Measurements from ENCODE around the gene FXYD2. TPM values are rescaled to one million over a fixed set of nuclear protein-coding genes. Genes with fewer than 3 reads are reported as not detected.
A peak's percentile ranks its signal among the peaks of the same experiment; 100 is the strongest.
"Not testable (repeated sequence)": the region's sequence is repeated elsewhere in the genome, so short reads cannot be mapped to it uniquely, and the experiment has no call there.

Gene FXYD2
- not detected in 2 replicates for total RNA-seq (2014; rRNA removed; shearing (Covaris generic))

- in situ Hi-C loops (cut with HindIII; ENCODE audit: low sequenced_read_pairs): no loop called here
- DNase-seq (ENCODE audit: low spot score): peak; percentile 59
These were observed at the start of gene FXYD2 for GRCh38 chr11:117824571-117825537. Gene FXYD2, minus strand, starts transcription at chr11:117824744. Its CDS starts 66 bp downstream, at chr11:117824678.

- DNase-seq (ENCODE audit: low spot score): no peak
- in situ Hi-C loops (cut with HindIII; ENCODE audit: low sequenced_read_pairs): no loop called here
These were observed 49.2 kb upstream of the FXYD2 start for GRCh38 chr11:117873828-117874125.

DNA sequence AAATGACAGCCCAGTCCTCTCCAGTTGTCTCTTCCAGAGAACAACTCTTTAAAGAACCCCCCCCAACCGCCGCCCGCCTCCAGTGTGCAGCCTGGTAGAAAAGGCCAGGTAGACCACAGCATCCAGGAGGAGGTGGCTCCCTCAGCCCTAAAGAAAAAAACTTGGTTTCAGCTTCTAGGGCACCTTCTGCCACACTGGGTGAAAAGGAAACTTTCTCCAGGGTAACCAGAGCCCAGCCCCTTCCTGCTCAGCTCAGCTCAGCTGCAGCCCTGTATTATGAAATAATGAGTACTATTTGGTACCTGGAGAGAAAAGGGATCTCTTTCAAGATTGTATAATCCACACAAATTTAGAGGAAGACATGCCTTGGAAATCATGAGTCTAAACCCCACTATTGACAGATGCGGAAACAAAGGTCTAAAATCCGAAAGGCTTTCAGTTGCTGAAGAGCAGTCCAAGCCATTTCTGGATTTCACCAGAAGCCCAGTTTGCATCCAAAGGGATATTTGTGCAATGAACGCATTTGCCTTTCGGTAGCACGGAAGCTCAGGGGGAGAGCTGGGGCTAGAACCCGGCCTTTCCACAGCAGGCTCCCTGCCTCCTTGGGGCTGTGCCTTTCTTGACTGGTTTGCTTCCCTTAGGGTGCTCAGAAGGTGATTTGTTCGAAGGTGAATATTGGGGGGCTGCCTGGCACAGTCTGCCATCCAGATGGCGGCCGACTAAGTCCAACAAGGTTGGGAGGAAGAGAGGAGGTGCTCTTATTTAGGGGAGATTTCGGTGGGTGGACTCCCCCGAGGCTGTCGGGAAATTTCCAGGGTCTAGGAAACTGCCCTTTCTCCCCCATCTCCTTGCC, 48.7 kb upstream of the FXYD2 start:
- in situ Hi-C loops (cut with HindIII; ENCODE audit: low sequenced_read_pairs): no loop called here
- no peak for DNase-seq (ENCODE audit: low spot score)

GRCh38 chr11:117872420-117872961, 47.9 kb upstream of the FXYD2 start:
- in situ Hi-C loops (cut with HindIII; ENCODE audit: low sequenced_read_pairs): no loop called here
- peak; percentile 51 for DNase-seq (ENCODE audit: low spot score)

DNA sequence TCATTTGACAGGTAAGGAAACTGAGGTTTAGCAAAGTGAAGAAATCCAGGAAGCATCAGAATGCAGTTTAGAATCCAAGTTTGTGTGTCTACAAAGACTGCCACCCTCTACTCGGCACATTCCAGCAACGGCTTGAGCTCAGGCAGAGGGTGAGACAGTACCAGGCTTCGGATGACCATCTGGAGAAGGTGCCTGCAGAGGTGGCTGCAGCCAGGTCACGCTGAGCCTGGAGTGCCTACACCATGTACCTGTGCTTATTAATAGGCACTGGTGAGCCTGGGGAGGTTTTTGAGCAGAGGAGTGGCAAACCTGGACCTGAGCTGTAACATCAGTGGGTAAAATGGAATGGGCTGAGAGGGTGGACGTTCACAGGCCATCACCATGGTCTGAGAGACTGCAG, 47.2 kb upstream of the FXYD2 start:
- in situ Hi-C loops (cut with HindIII; ENCODE audit: low sequenced_read_pairs): no loop called here
- DNase-seq (ENCODE audit: low spot score): peak; percentile 58

- peak; percentile 66 for DNase-seq (ENCODE audit: low spot score)
- in situ Hi-C loops (cut with HindIII; ENCODE audit: low sequenced_read_pairs): no loop called here
These were observed 46.6 kb upstream of the FXYD2 start for GRCh38 chr11:117871160-117871559.

GRCh38 chr11:117870103-117870952, 45.8 kb upstream of the FXYD2 start:
- in situ Hi-C loops (cut with HindIII; ENCODE audit: low sequenced_read_pairs): no loop called here
- DNase-seq (ENCODE audit: low spot score): peak; percentile 62

DNA sequence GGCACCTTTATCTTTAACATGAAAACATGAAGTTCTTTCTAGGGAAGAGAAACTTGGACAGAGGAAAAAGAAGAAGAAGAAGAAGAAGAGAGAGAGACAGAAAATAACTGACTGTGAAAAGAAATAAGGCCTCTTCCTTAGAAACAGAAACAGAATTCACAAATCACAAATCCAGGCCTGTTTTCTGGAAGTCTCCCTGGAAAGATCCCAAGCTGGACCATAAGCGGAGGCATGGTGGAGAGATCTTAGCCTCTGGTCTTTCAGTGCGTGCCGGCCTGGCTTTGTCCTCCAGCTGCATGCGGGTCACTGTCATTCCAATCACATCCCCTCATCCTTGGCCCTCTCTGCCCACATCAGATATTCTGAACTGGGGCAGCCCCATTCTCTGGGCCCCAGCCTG, 45.1 kb upstream of the FXYD2 start:
- in situ Hi-C loops (cut with HindIII; ENCODE audit: low sequenced_read_pairs): no loop called here

DNA sequence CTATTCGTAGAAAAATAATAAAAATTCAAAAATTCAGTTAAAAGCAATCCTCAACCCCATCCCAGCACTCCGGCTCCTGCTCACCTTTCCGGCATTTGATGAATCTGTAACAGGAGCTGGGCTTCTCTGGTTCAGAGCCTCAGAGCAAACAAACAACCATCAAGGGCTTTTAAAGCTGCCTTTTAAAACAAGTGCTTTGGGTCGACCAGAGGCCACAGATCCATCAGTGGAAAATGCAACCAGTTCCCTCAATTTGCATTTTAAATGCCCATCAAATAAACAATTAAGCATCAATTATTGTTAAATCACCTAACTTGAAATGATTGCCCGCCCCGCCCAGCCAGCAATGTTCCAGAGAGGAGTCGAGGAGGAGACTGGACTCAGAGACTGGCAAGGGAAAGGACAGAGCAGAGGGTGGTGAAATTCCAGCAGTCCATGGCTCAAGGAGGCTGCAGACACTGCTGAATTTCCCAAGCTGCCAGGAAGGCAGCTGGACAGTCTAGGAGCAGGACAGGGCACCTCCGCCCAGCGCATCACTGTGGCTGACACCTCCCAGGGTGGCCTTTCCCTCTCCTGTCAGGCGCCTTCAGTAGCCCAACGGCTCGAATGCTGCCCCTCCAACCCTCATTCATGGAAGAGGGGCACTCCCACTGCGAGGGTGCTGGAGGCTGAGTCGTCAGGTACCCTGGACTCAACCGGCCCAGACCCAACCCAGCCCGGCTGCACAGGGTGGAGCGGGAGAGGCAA, 44.4 kb upstream of the FXYD2 start:
- in situ Hi-C loops (cut with HindIII; ENCODE audit: low sequenced_read_pairs): no loop called here
- DNase-seq (ENCODE audit: low spot score): peak; percentile 45

More for the DNA sequence above, 45.1 kb upstream of the FXYD2 start:
- no peak for DNase-seq (ENCODE audit: low spot score)

GRCh38 chr11:117868088-117868487, 43.5 kb upstream of the FXYD2 start:
- in situ Hi-C loops (cut with HindIII; ENCODE audit: low sequenced_read_pairs): no loop called here
- no peak for DNase-seq (ENCODE audit: low spot score)

- in situ Hi-C loops (cut with HindIII; ENCODE audit: low sequenced_read_pairs): no loop called here
These were observed 42.0 kb upstream of the FXYD2 start for GRCh38 chr11:117866526-117866925.

DNA sequence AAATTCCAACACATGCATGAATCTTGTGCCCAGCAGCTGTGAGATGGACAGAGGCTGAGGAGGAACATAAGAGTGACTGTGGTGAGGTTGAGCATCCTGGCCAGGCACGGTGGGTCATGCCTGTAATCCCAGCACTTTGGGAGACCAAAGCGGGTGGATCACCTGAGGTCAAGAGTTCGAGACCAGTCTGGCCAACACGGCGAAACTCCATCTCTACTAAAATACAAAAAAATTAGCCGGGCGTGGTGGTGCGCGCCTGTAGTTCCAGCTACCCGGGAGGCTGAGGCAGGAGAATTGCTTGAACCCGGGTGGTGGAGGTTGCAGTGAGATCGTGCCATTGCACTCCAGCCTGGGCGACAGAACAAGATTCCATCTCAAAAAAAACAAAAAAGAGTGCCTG, 41.0 kb upstream of the FXYD2 start:
- DNase-seq (ENCODE audit: low spot score); in situ Hi-C loops (cut with HindIII; ENCODE audit: low sequenced_read_pairs): not testable (repeated sequence)

More at GRCh38 chr11:117866526-117866925, 42.0 kb upstream of the FXYD2 start:
- DNase-seq (ENCODE audit: low spot score): peak; percentile 74

GRCh38 chr11:117863383-117863782, 38.8 kb upstream of the FXYD2 start:
- in situ Hi-C loops (cut with HindIII; ENCODE audit: low sequenced_read_pairs): no loop called here
- DNase-seq (ENCODE audit: low spot score): no peak

- in situ Hi-C loops (cut with HindIII; ENCODE audit: low sequenced_read_pairs): no loop called here
These were observed 38.2 kb upstream of the FXYD2 start for GRCh38 chr11:117862753-117863152.

GRCh38 chr11:117862019-117862725, 37.6 kb upstream of the FXYD2 start:
- in situ Hi-C loops (cut with HindIII; ENCODE audit: low sequenced_read_pairs): no loop called here
- DNase-seq (ENCODE audit: low spot score): no peak

More at GRCh38 chr11:117862753-117863152, 38.2 kb upstream of the FXYD2 start:
- no peak for DNase-seq (ENCODE audit: low spot score)

GRCh38 chr11:117861151-117862018, 36.8 kb upstream of the FXYD2 start:
- in situ Hi-C loops (cut with HindIII; ENCODE audit: low sequenced_read_pairs): no loop called here
- DNase-seq (ENCODE audit: low spot score): peak; percentile 90

DNA sequence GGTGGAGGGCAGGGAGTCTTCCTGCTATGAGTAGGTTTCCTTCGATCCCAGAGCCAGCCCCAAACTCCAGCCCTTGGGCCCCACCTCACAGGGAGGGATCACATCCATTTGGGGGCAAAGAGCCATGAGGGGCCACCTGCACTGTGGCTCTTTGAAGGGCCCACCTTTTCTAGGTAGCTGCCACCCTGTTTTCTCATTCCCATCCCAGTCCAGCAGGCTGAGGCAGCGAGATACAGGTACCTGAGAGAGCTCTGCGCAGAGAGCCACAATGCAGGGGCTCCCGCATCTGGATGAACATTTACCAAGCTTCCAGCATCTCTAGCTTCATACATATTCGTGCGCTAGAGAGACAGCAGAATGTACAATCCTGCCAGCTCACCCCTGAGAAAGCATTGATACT, 35.6 kb upstream of the FXYD2 start:
- DNase-seq (ENCODE audit: low spot score): no peak
- in situ Hi-C loops (cut with HindIII; ENCODE audit: low sequenced_read_pairs): no loop called here
